H1 (cell line): ENCODE results near the gene BPI. TPM values are rescaled to one million over a fixed set of nuclear protein-coding genes. Genes with fewer than 3 reads are reported as not detected.

Experiments
- CTCF ChIA-PET: fragments of 300-600 bp; sonication (Branson Sonifier 250); formaldehyde crosslinking; loops from one replicate; lab custom pipeline; 2021; ENCODE audit not compliant: partially characterized antibody; lab: Charles Lee
- POLR2A ChIA-PET: fragments of 300-600 bp; sonication (Branson Sonifier 250); formaldehyde crosslinking; loops from one replicate; lab custom pipeline; 2021; ENCODE audit warnings: inconsistent platforms; ENCODE audit not compliant: partially characterized antibody; lab: Charles Lee
- DNase-seq, 2 experiments: peaks; one replicate each; pipeline versions ENCODE4 v3.0.0 to v3.0.0-alpha.2; 2010 to 2022; ENCODE audit warnings: low spot score in 2 of 2, low read depth in 1 of 2, mixed read lengths in 1 of 2
- FAIRE-seq: peaks from 2 replicates; lab custom pipeline; 2011; peaks lifted over from hg19 to GRCh38; lab: Jason Lieb, UNC
- H2AFZ ChIP-seq: 2 replicates; pipeline ENCODE4 v1.8.1; 2012; ENCODE audit warnings: low read length, inconsistent platforms
- H2AK5ac ChIP-seq: 2 replicates; pipeline ENCODE4 v1.6.1; 2013; ENCODE audit warnings: low read depth, low read length
- H2BK120ac ChIP-seq: replicated peaks from 2 replicates; pipeline ENCODE3; 2013; ENCODE audit warnings: low read depth, low read length, inconsistent platforms
- H2BK12ac ChIP-seq: 2 replicates; pipeline ENCODE4 v1.6.1; 2013; ENCODE audit warnings: low read depth, low read length
- H2BK15ac ChIP-seq: 2 replicates; pipeline ENCODE4 v1.6.1; 2013; ENCODE audit warnings: low read length
- H2BK20ac ChIP-seq: 2 replicates; pipeline ENCODE4 v1.6.1; 2013; ENCODE audit warnings: low read length
- H2BK5ac ChIP-seq: 2 replicates; pipeline ENCODE4 v1.6.1; 2013; ENCODE audit warnings: low read depth, low read length
- H3K14ac ChIP-seq: 2 replicates; pipeline ENCODE4 v1.6.1; 2013; ENCODE audit warnings: inconsistent platforms; ENCODE audit not compliant: insufficient read length
- H3K18ac ChIP-seq: 2 replicates; pipeline ENCODE4 v1.6.1; 2013; ENCODE audit warnings: low read length; ENCODE audit errors: extremely low read depth
- H3K23ac ChIP-seq: 2 replicates; pipeline ENCODE4 v1.6.1; 2013; ENCODE audit warnings: inconsistent platforms; ENCODE audit not compliant: insufficient read length
- H3K23me2 ChIP-seq: 2 replicates; pipeline ENCODE4 v1.6.1; 2013; ENCODE audit warnings: low read depth, low read length
- H3K27ac ChIP-seq: 2 replicates; pipeline ENCODE4 v1.6.1; 2011; ENCODE audit warnings: low read depth, low read length, inconsistent platforms
- H3K27me3 ChIP-seq, 4 experiments: replicated peaks in 1 of 4; 1 replicate in 1 of 4; 2 replicates in 3 of 4; pipeline versions ENCODE4 v1.6.1 to v1.8.1; 2011 to 2013; ENCODE audit warnings: low read length in 3 of 4, mild to moderate bottlenecking in 3 of 4, inconsistent platforms in 2 of 4, mixed read lengths in 2 of 4, moderate library complexity in 1 of 4; ENCODE audit not compliant: control insufficient read depth in 3 of 4, insufficient read depth in 3 of 4; ENCODE audit errors: extremely low read depth in 1 of 4
- H3K36me3 ChIP-seq, 4 experiments: 2 replicates each; pipeline versions ENCODE4 v1.6.1 to v1.8.1; 2011 to 2013; ENCODE audit warnings: mild to moderate bottlenecking in 4 of 4, low read length in 3 of 4, moderate library complexity in 2 of 4, control low read depth in 1 of 4, inconsistent platforms in 1 of 4; ENCODE audit not compliant: insufficient read depth in 4 of 4, control insufficient read depth in 2 of 4
- H3K4ac ChIP-seq: replicated peaks from 2 replicates; pipeline ENCODE3; 2013; ENCODE audit warnings: low read length, low read depth, mixed read lengths, inconsistent platforms; ENCODE audit not compliant: insufficient read length
- H3K4me1 ChIP-seq, 4 experiments: replicated peaks in 1 of 4; 1 replicate in 1 of 4; 2 replicates in 3 of 4; pipeline versions ENCODE4 v1.6.1 to v1.8.1; 2011 to 2013; ENCODE audit warnings: low read length in 3 of 4, inconsistent platforms in 2 of 4, mixed read lengths in 1 of 4; ENCODE audit not compliant: insufficient read depth in 4 of 4, control insufficient read depth in 3 of 4
- H3K4me2 ChIP-seq, 2 experiments: 2 replicates each; pipeline versions ENCODE4 v1.6.1 to v1.8.1; 2011 to 2013; ENCODE audit warnings: low read depth in 2 of 2, low read length in 2 of 2, control low read depth in 1 of 2, inconsistent platforms in 1 of 2, mild to moderate bottlenecking in 1 of 2; ENCODE audit not compliant: insufficient read depth in 1 of 2
- H3K4me3 ChIP-seq, 4 experiments: fragments of 200-600, 300-600 bp in 1 of 4; sonication (generic), shearing (Covaris generic), sonication (Bioruptor Twin) in 1 of 4; 2 replicates each; pipeline versions ENCODE4 v1.5.1 to v1.8.1; 2011 to 2016; ENCODE audit warnings: low read length in 4 of 4, low read depth in 3 of 4, control low read depth in 2 of 4, inconsistent platforms in 2 of 4, mild to moderate bottlenecking in 2 of 4, mixed read lengths in 1 of 4, moderate library complexity in 1 of 4; ENCODE audit not compliant: insufficient read depth in 2 of 4; ENCODE audit errors: extremely low read depth in 1 of 4
- H3K56ac ChIP-seq: replicated peaks from 2 replicates; pipeline ENCODE3; 2013; ENCODE audit warnings: low read depth, mild to moderate bottlenecking, mixed read lengths, low read length, inconsistent platforms; ENCODE audit not compliant: insufficient read length
- H3K79me1 ChIP-seq: 2 replicates; pipeline ENCODE4 v1.6.1; 2013; ENCODE audit warnings: low read depth, low read length, control low read depth
- H3K79me2 ChIP-seq, 2 experiments: 2 replicates each; pipeline versions ENCODE4 v1.6.1 to v1.8.1; 2012 to 2013; ENCODE audit warnings: low read length in 2 of 2, mild to moderate bottlenecking in 2 of 2, inconsistent platforms in 1 of 2; ENCODE audit not compliant: insufficient read depth in 2 of 2, control insufficient read depth in 1 of 2
- H3K9ac ChIP-seq, 4 experiments: replicated peaks in 1 of 4; 1 replicate in 1 of 4; 2 replicates in 3 of 4; pipeline versions ENCODE4 v1.6.1 to v1.8.1; 2011 to 2013; ENCODE audit warnings: low read depth in 3 of 4, low read length in 3 of 4, control low read depth in 2 of 4, mild to moderate bottlenecking in 2 of 4, moderate library complexity in 2 of 4, inconsistent platforms in 1 of 4; ENCODE audit errors: extremely low read depth in 1 of 4
- H3K9me3 ChIP-seq, 2 experiments: 2 replicates each; pipeline versions ENCODE4 v1.6.1 to v1.8.1; 2012 to 2013; ENCODE audit warnings: mild to moderate bottlenecking in 2 of 2, moderate library complexity in 2 of 2, control low read depth in 1 of 2, inconsistent platforms in 1 of 2, low read depth in 1 of 2, low read length in 1 of 2, mixed read lengths in 1 of 2; ENCODE audit not compliant: insufficient read depth in 2 of 2
- H4K20me1 ChIP-seq, 2 experiments: replicated peaks in 1 of 2; 2 replicates each; pipeline versions ENCODE3 to v1.8.1; 2011 to 2013; ENCODE audit warnings: inconsistent platforms in 2 of 2, low read length in 2 of 2, mild to moderate bottlenecking in 1 of 2; ENCODE audit not compliant: insufficient read depth in 2 of 2, control insufficient read depth in 1 of 2
- H4K5ac ChIP-seq: 2 replicates; pipeline ENCODE4 v1.6.1; 2013; ENCODE audit warnings: low read length, low read depth, mixed read lengths, inconsistent platforms; ENCODE audit not compliant: insufficient read length
- H4K8ac ChIP-seq: 2 replicates; pipeline ENCODE4 v1.8.0; 2013; ENCODE audit warnings: mild to moderate bottlenecking, moderate library complexity, low read length, inconsistent platforms; ENCODE audit not compliant: insufficient read depth; ENCODE audit errors: extremely low read depth
- H4K91ac ChIP-seq: replicated peaks from 2 replicates; pipeline ENCODE3; 2013; ENCODE audit warnings: low read length, mixed read lengths, inconsistent platforms; ENCODE audit not compliant: insufficient read length
- ASH2L ChIP-seq: fragments of 200-600, 300-600 bp; sonication (generic); IDR thresholded peaks from one replicate; pipeline ENCODE4 v1.7.1; 2017; ENCODE audit warnings: low read length
- CREB1 ChIP-seq: IDR thresholded peaks from 2 replicates; pipeline ENCODE4 v1.6.1; 2012; ENCODE audit warnings: inconsistent platforms
- EGR1 ChIP-seq: IDR thresholded peaks from 2 replicates; pipeline ENCODE4 v1.6.1; 2011; ENCODE audit warnings: low read depth, low read length, borderline replicate concordance
- JUN ChIP-seq: IDR thresholded peaks from 2 replicates; pipeline ENCODE4 v1.6.1; 2011; ENCODE audit warnings: low read depth, mild to moderate bottlenecking, improper control_type of control experiment, low read length
- WGBS, 2 experiments: shearing (Covaris generic) in 1 of 2; methylation state at CpG; one replicate each; pipeline versions ENCODE4 v1.1.6 to v1.1.7; 2013 to 2015; ENCODE audit warnings: low lambda C conversion rate in 2 of 2, mixed read lengths in 2 of 2, inconsistent platforms in 1 of 2, low coverage in 1 of 2, missing lambda C conversion rate in 1 of 2; ENCODE audit not compliant: insufficient replicate concordance in 2 of 2, insufficient coverage in 1 of 2, insufficient read length in 1 of 2; ENCODE audit errors: extremely low coverage in 1 of 2, missing lambda C conversion rate in 1 of 2; 5-methylcytosine and 5-hydroxymethylcytosine counted together
- polyA plus RNA-seq, 7 experiments: library from polyadenylated mRNA; depleted of rRNA in 3 of 7; stranded (reverse) in 5 of 7; unstranded in 2 of 7; fragments of >200 nt in 5 of 7; fragments of 200-250 nt in 2 of 7; gene quantifications; 1 replicate in 5 of 7; 2 replicates in 1 of 7; 4 replicates in 1 of 7; pipeline versions ENCODE4 v1.2.1 to v1.2.3, GENCODE V29; 2011 to 2013; ENCODE audit warnings: missing spikeins in 2 of 7, mixed read lengths in 2 of 7
- total RNA-seq: library from RNA; stranded (reverse); fragmentation: NEBNext Ultra II Directional; extraction: Animal tissue kit (Norgen Biotek cat#: 25700); gene quantifications from 2 replicates; pipeline ENCODE4 v1.2.1, GENCODE V29; 2021

BPI gene
- total and polyA plus RNA-seq, 2 of the 8 experiments (the other 6 are each of a cell fraction or from before 2014, with no cell fraction given): not detected

DNA sequence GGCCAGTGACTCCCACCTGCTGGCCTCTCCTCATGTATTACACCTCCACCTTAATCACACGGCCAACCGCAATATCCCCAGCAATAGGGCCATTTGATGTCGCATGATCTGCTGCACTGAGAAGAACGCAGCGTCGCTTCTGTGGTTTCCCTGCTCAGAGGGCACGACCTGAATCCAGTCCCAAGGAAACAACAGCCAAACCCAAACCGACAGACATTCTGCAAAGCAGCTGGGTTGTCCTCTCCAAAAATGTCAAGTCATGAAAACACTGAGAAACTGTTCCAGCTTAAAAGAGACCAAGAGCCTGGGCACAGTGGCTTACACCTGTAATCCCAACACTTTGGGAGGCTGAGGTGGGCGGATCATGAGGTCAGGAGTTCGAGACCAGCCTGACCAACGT lies 7.5 kb upstream of the BPI start:
- Histone ChIP-seq H3K27me3 (no peaks in the 10 kb centered on the region), H4K91ac (no peak overlapping the region), H2BK12ac (no peak overlapping the region), H3K9ac (no peak overlapping the region), H3K79me2 (no peaks in the 10 kb centered on the region), H2BK15ac (no peak overlapping the region), H3K23me2 (no peaks in the 10 kb centered on the region), H2BK5ac (no peak overlapping the region), H3K79me1 (no peaks in the 10 kb centered on the region), H4K5ac (no peak overlapping the region), H3K23ac (no peak overlapping the region), H3K56ac (no peak overlapping the region), H3K27ac (no peak overlapping the region), H2BK120ac (no peak overlapping the region), H4K8ac (no peak overlapping the region), H3K18ac (no peak overlapping the region), H3K4ac (no peak overlapping the region), H3K36me3 (no peaks in the 10 kb centered on the region), H3K4me2 (no peak overlapping the region), H2AFZ (no peak overlapping the region), H2AK5ac (no peak overlapping the region), H3K4me3 (no peak overlapping the region), H3K9me3 (no peaks in the 10 kb centered on the region), H3K14ac (no peak overlapping the region), H4K20me1 (no peaks in the 10 kb centered on the region), H2BK20ac (no peak overlapping the region), H3K4me1 (peaks cover 3 to 11% (median 5%) of the 10 kb centered on the region in 4 experiments; a peak in 5 of 7 replicates)
- no peak for FAIRE-seq
- 89% methylated on average over 11 of the region's 11 CpGs; no CpG with 5 or more reads in 1 of the 2 experiments for WGBS, 2 experiments
- no peak for TF ChIP-seq CREB1
- TF ChIP-seq EGR1: no peak
- TF ChIP-seq JUN: no peak
- TF ChIP-seq ASH2L: no peak
- DNase-seq: no peak
- POLR2A ChIA-PET: interaction anchor here (1.8 kb wide), 1 partner anchor 9 kb away, joined by 6 read pairs; no protein-coding TSS in a partner anchor
- CTCF ChIA-PET: interaction anchor here (0.8 to 3.4 kb wide), 7 partner anchors 8 to 74 kb away, joined by 3 to 22 read pairs (median 4); partner anchors contain the start of gene BPI
